Fibroblast of pulmonary artery (primary cell): ENCODE data around the gene ROBO1.

Experiments used
- DNase-seq: peaks from one replicate; pipeline ENCODE4 v3.0.0-alpha.2; 2010; ENCODE audit warnings: low read depth
- H3K4me3 ChIP-seq: replicated peaks from 2 replicates; pipeline ENCODE4 v1.5.1; 2011; ENCODE audit warnings: low read depth, mild to moderate bottlenecking, control low read depth, low read length, moderate library complexity
- CTCF ChIP-seq: IDR thresholded peaks from 2 replicates; pipeline ENCODE4 v1.5.1; 2011; ENCODE audit warnings: mild to moderate bottlenecking, control low read depth, low read length, inconsistent platforms; ENCODE audit errors: missing control alignments

Gene ROBO1

GRCh38 chr3:78736863-78737262 lies 1030.9 kb downstream of the ROBO1 start:
- no peak overlapping the region for H3K4me3 ChIP-seq
- TF ChIP-seq CTCF, result no peak
- no peak for DNase-seq

GRCh38 chr3:78734048-78734637 lies 1033.7 kb downstream of the ROBO1 start:
- DNase-seq, result peak; percentile 34
- no peak overlapping the region for H3K4me3 ChIP-seq
- no peak for TF ChIP-seq CTCF

GRCh38 chr3:78732893-78733292 lies 1034.9 kb downstream of the ROBO1 start:
- no peak for TF ChIP-seq CTCF
- no peak overlapping the region for H3K4me3 ChIP-seq
- DNase-seq, result no peak

- no peak for DNase-seq
- TF ChIP-seq CTCF, result no peak
- no peak overlapping the region for H3K4me3 ChIP-seq
Observed at GRCh38 chr3:78732471-78732870, 1035.3 kb downstream of the ROBO1 start.

GRCh38 chr3:78729946-78730345 lies 1037.9 kb downstream of the ROBO1 start:
- H3K4me3 ChIP-seq, result no peak overlapping the region
- DNase-seq, result no peak
- TF ChIP-seq CTCF, result no peak

DNA sequence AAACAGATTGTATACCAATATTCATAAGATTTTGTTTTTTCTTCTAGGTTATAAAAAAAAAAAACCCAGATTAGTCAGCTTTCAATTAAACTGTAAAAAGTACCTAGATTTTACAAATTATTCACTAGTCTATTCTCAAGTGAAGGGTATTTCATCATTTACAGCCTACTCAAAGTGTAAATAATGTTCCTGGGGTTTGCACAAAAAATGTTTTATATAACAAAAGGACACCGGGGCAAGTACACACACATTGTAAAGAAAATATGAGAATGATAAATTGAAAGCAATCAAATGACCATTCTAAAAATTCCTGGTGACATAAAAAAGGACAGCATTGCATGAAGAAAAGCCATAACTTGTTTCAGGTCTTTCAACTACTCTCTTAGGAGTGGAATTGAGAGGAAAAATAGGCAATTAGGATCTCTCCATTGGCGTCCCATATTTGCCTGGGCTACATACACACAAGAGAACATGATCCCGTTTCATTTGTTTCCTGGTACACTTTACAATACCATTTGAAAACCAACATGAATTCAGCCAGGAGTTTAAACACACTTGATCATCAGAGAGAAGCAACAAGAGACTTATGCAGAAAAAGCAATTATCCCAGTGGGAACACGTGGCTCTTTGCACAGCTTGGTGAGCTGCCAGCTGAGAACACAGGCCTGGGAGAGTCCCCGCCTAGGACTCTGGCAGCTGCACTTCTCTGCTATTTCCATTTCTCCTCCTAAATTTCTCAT lies 1039.2 kb downstream of the ROBO1 start:
- H3K4me3 ChIP-seq, result no peak overlapping the region
- DNase-seq, result peak; percentile 47
- no peak for TF ChIP-seq CTCF

GRCh38 chr3:78726545-78726944 lies 1041.3 kb downstream of the ROBO1 start:
- no peak for TF ChIP-seq CTCF
- DNase-seq, result no peak
- H3K4me3 ChIP-seq, result no peak overlapping the region
